ENCODE results near the gene TEKT5.
A peak's percentile ranks its signal among the peaks of the same experiment; 100 is the strongest.
"Not testable (repeated sequence)": the region's sequence is repeated elsewhere in the genome, so short reads cannot be mapped to it uniquely, and the experiment has no call there.

TEKT5 gene

DNA sequence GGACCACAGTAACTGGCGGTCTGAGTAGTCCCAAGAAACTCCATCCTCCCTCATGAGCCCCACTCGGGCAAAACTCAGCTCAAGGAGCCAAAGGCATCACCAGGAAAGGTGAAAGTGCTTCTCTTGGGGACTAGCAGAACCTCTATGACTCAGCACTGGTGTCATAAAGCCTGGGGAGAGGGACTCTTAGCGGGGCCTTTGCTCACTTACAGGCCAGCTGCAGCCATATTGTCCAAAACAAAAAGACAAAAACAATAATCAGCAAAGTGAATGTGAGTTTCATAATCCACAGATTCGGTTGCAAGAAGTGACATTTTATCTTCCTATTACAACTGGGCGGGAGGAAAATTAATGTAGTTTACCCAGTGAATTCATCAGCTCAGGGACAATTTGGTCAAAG, at the start of gene TEKT5:
Gene TEKT5, minus strand, starts transcription at position 101 of the 400 bp plus-strand sequence. Its CDS starts 57 bp downstream, at position 44.
- no peak for DNase-seq

DNA sequence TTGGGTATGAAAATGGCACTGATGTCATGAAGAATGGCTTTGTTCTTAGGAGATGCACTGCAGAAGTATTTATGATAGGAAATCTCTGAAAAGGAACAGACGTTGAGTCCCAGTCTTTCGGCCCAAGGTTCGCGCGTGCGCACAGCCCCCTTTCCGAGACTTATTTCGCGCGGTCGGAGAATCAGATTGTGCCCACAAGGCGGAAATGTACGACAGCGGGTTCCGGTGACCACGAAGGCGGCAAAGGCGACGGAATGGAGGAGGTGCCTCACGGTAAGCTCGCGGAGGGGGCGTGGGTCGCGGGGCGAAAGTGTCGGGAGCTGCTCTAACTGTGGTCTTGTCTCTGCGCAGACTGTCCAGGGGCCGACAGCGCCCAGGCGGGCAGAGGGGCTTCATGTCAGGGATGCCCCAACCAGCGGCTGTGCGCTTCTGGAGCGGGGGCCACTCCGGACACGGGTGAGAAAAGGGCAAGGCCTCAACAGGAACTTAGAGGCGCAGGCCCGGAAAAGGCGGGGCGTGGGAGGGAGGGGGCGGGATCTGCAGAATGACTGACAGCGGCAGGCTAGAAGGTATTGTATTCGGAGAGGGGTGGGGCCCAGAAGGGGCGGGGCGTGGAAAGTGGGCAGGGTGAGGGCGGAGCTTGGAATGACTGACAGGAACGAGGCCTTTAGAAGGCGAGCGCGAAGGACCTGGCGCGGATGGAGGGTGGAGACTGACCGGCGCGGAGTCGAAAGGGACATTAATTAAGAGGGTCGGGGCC, 49.1 kb upstream of the TEKT5 start, which contains the start of gene NUBP1:
Gene NUBP1, plus strand, starts transcription at position 233 of the 760 bp plus-strand sequence. Its CDS starts 22 bp downstream, at position 255.
- DNase-seq = peak; percentile 98

DNA sequence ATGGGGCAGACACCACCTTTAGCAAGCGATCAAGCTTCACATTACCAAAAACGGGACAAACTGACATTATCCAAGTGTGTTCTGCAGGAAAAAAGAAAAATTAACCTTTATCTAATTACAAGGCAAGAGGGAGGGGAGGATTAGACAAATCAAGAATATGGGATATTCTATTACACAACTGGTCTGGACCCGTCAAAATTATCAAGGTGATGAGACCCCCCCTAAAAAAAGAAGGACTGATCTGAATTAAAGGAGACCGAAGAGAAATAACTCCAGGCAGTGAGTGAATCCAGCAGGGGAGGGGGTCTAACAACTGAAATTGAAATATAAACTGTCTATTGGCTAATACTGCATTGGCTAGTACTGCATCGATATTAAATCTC, 48.5 kb upstream of the TEKT5 start:
- no peak for DNase-seq

DNA sequence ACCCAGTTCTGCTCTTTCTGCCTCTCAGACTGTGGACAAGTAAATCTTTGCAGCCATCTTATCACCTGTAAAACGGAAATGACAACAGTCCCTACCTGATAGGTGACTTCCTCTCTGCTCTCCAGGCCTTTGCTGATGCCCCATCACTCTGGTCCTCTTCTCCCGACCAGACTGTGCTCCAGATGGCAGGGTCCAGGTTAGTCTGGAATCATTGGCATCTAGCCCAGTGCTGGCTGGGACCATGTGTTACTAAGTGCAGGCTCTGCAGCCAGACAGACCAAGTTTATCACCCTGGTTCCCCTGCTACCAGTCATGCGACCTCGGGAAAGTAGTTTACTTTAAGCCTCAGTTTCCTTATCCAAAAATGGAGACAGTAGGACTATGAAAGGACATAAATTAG, 47.1 kb upstream of the TEKT5 start:
- no peak for DNase-seq

DNA sequence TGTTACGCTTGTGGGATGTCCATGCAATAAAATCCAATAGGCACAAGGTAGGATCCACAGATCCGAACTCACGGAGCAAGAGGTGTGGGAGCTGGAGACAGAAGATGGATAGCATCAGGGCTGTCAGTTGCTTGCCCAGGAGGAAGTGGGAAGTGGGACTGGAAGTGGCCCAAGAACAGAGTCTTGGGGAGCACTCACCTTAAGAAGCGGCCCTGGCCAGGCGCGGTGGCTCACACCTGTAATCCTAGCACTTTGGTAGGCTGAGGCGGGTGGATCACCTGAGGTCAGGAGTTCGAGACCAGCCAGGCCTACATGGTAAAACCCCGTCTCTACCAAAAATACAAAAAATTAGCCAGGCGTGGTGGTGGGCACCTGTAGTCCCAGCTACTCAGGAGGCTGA, 46.5 kb upstream of the TEKT5 start:
- DNase-seq = not testable (repeated sequence)

DNA sequence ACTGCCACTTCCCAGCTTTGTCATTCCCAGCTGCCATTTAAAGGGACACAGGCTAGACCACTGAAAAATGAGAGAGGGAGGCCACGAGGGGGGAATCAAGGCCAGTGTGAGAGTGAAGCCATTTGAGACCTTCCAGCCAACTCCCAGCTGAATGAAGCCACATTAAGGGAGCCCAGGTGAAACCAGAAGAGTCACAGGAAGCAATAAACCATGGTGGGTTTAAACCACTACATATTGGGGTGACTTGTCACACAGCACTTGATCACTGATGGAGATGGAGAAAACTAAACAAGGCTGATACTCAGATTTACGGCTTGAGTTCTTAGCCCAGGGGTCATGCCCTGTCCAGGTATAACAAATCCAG, 46.1 kb upstream of the TEKT5 start:
- DNase-seq = no peak

DNA sequence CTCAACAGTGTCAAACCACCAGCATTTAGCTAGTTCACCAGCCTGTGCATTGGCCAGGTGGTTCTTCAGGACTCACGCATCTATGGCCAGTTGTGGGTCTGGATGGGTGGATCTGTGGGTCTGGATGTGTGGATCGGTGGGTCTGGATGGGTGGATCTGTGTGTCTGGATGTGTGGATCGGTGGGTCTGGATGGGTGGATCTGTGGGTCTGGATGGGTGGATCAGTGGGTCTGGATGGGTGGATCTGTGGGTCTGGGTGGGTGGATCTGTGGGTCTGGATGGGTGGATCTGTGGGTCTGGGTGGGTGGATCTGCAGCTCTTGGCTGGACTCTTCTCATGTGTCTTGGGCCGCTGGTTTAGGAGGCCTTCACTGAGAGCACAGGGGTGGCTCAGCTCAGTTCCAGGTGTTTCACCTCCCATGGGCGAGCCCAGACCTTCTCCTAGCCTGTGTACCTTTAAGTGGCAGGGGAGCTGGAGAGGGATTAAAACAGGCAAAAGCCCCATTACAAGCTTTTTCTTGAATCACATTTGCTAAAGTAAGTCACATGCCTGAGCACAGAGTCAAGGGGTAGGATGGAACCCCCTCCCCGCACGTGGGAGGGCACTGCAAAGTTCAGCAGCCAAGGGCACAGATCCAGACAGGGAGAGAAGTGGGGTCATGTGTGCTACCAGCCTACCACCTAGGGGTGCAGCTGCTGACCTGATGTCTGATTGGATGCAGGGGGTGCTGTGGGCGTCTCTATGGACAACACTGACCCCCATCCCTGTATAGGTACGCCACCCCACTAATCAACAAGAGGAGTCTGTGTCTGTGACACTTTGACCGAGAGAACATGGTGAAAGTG, 45.5 kb upstream of the TEKT5 start:
- DNase-seq = no peak

DNA sequence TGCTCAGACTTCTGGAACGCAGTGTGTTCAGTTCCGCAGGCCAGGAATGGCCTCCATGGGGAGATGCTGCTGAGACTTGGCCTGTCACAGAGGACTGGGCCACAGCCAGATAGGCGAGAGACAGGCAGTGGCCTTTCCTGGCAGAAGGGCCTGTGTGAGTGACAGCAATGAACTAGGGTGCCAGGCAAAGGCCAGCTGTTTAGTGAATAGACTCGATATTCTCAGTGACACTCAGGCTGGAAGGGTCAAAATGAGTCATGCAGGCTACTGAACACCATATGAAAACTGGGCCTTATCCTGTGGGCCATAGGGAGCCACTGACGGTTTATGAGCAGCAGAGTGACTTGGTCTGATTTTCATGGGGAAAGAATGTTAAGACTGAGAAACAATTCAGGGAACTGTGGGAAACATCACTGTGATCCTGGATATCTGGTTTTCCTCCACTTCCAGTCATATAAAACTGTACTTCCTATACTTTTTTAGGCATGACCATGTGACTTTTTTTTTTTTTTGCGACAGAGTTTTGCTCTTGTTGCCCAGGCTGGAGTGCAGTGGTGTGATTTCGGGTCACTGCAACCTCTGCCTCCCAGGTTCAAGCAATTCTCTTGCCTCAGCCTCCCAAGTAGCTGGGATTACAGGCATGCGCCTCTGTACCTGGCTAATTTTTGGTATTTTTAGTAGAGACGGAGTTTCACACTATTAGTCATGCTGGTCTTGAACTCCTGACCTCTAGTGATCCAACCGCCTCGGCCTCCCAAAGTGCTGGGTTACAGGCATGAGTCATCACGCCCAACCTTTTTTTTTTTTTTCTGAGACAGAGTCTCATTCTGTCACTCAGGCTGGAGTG, 43.7 kb upstream of the TEKT5 start:
- DNase-seq = peak; percentile 57

DNA sequence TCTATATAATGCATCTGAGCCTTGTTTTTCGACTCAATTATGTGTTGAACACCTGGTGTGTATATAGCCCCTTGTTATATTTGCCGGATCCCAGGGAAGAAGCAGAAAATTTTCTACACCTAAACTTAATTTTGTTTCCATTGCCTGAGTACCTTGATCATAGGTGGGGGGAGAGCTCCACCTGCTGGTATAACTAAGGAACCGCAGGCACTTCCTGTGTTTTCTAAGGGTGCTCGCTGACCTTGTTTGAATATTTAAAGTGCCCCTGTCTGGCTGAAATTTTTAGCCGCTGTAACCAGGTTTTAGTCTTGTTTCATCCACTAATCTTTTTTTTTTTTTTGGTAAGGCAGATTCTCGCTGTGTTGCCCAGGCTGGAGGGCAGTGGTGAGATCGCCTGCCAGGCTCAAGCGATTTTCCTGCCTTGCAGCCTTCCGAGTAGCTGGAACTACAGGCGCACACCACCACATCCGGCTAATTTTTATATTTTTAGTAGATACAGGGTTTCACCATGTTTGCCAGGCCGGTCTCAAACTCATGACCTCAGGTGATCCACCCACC, 42.4 kb upstream of the TEKT5 start:
- DNase-seq = peak; percentile 74

DNA sequence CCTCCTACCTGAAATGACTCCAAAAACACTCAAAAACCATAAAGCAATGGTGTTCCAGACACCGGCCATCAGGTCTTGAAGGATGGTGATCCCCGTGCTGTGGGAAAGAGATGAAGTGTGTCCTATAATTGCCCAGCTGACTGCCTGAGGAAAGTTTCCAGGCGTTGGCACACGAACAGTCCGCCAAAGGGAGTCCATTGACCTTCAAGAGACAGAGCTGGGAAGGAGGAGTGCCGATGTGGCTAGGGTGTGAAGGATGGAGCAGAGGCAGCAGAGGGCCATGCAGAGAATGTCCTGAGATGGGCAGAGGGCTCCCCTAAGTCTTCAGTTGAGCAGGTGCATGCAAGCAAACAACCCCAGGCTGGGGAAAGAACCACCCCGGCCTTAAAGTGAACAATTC, 37.1 kb upstream of the TEKT5 start:
- DNase-seq = no peak

DNA sequence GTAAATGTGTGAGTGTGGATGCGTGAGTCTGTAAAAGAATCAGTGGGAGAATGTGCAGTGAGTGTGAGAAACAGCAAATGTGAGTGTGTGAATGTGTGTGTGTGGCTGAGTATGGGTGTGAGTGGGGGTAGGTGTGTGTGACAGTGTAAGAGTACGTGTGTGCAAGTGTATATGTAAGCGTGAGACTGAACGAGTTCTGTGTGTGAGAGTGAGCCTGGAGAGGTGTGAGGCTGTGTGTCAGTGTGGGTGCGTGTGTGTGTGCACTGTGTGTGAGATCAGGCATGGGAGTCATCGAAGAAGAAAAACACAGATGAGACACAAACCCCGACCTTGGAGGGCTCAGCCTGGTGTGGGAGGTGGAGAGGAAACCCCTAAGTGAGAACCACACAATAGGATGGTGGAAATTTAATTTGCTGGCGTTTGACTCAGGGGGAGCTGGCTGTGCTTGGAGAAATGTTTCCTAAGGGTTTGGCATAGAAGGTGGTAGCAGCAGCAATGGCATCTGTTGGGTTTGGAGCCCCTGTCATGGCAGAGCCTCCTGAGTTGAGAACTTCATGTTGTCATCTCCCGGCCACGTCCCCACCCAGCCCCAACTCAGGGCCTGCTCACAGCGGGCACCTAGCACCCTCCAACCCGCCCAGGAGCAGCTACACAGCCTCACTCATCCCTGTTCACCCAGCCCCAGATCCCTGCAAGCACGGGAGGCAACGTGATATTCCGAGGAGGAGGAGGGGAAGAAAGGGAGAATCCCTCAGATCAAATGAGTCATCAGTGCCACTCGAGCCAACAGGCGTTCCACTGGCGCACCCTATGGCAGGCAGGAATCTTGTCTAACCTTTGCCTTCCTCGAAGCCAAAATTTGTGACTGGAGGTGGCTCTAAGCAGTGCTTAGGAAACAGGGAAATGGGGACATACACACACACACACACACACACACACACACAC, 34.6 kb upstream of the TEKT5 start:
- no peak for DNase-seq

DNA sequence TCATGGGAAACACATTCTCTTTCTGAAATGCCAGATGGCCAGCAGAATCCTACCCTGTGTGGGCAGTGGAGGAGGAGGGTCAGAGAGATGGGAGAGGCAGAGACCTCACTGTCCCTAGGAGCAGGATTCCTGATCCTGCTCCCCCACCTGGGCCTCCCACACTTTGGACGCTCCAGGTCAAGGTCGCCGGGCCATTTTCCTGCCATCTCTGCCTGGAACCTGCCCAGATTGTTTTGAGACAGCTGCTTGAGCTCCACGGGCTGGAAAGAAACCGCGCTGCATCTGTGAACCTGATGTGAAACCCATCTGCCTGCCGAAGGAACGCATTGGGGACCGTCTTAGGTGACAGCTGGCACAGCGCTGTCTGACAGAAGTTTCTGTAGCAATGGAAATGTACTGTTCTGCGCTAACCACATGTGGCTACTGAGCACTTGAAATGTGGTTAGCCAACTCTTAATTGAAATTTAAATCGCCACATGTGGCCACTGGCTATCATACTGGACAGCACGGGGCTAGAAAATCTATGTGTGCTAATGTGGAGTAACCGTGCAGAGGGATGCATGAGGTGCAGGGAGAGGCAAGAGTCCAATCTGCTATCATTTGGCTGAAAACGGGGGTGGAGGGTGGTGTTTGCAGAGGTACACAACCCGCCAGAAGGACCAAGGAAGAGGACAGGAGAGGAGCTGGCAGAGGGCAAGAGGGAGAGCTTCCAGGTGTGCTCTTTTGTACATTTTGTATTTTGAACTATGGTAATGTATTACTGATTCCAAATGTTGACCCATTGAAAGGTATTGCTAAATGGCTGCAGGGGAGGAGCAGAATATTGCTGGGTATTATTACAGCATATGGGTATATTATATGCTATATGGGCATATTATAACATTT, 33.5 kb upstream of the TEKT5 start:
- no peak for DNase-seq

DNA sequence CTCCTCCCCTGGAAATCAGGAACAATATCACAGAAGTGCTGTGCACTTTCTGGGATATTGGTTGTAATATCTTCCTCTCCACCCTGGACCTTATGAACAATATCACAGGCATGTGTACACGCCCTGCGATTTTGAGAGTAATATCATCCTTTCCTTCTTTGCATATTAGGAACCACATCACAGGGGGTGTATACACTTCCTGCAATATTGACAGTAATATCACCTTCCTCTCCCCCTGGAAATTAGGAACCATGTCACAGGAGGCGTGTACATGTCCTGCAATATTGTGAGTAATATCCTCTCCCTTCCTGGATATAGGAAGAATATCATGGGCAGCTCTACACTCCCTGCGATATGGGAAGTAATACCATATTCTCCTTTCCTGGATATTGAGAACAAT, 14.2 kb upstream of the TEKT5 start:
- no peak for DNase-seq

DNA sequence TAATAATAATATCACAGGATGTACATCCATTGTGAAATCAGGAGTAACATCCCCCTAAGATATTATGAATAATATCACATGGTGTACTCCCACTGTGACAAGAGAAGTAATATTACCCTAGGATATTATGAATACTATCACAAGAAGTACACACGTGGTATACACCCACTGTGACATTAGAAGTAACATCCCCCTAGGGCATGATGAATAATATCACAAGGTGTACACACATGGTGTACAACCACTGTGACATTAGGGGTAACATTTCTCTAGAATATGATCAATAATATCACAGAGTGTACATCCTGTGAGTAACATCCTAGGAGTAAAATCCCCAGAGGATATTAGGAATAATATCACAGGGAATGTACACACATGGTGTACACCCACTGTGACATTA, 5.0 kb upstream of the TEKT5 start:
- DNase-seq = no peak

DNA sequence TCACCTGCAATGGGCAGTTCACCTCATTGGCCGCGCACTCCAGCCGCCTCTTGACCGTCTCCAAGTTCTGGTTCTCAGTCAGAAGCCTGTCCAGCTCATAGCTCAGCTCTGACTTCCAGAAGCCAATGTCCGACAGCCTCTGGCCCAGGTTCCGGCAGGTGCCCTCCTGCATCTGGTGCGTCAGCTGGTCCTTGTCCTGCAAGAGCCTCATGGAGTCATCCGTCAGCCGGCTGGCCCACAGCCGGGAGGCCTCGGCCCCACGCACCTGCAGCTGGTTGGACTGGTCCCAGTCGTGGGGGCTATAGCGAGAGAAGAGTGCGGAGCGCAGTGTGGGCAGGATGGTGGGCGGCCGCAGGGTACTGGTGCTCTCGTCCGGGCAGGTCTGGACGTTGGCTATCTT, 424 bp downstream of the TEKT5 start:
- no peak for DNase-seq

DNA sequence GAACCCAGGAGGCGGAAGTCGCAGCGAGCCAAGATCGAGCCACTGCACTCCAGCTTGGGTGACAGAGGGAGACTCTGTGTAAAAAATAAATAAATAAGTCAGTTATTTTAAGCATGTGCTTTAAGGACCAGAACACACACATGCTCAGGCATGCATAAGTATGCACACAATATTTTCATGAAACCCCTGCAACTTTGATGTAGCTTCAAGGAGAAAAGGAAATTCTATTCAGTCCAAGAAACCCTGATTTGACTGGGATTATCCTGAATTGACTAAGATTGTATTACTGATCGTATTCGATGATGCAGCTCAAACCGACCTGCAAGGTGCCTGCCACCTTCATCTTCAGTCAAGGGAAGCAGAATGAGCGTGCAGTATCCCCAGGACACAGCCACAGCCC, 841 bp downstream of the TEKT5 start:
- DNase-seq = no peak

DNA sequence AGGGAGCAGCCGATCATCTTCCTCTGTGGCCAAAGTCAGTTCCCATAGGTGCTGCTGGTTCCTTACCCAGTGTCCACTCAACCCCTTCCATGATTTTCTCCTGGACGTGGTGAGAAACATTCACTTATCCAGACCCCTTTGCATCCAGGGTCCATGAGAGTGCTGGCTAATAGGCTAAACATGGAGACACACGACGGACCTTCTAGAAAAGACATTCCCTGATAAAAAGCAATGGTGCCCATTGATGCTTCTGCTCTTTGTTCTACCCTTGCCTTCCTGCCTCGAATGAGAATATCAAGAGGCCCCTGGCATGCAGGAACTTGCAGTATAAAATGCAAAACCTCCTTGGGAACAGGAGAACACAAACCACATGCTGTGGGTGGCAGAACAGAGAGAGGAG, 2.3 kb downstream of the TEKT5 start:
- no peak for DNase-seq

DNA sequence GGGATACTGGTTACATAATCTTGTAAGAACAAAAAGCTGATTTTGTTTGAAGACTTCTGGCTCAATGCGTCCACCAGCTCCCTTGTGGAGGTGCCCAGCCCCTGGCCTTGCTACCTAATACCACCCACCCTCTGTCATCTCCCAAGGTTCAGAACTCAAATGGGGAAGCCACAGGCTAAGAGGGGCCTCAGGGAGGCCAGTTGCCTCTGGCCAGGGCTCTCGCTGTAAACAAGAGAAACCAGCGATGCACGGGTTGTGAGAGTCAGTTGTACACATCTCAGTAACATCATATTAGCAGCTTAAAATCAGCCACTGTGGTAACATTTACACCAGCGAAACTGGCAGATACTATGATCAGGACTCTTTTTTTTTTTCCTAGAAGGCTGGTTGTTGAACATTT, 6.0 kb downstream of the TEKT5 start:
- DNase-seq = no peak

DNA sequence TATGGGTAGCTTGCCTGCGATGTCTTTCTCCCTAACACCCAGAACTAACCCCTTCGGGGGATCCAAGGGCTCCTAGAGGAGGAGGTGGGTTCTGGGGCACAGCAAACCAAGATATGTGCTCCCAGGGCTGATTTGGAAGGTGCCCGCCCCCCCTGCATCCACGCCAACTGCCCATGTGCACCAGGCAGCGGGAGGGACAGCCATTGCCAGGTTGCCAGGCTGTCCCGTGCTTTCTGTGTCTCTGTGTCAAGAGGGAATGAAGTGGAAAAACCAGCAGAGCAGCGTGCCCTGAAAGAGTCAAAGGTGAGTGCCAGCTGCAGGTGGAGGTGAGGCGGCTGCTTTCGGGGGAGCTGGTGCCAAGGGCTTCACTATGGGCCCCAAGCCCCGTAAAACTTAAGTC, 6.4 kb downstream of the TEKT5 start:
- no peak for DNase-seq

DNA sequence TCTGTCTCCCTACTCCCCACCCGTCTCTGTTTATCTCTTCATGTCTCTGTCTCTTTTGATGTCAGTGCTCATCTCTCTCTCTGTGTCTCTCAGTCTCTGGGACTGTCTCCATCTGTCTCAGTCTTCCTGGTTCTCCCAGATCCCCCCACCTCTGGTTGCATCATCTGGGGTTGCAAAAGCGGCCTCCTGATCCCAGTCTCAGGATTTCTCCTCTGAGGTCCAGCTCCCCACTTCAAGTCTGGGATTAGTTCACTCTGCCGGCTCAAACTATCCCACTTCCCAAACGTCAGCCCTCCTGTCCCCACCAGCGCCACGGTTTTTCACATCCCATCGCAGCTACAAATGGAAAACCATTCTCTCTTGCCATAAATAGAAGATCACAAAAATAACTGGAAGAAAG, 9.0 kb downstream of the TEKT5 start:
- no peak for DNase-seq
